HEK293 (cell line): Measurements from ENCODE around the gene MRPL32.

Experiments
- CTCF ChIA-PET: fragments of 350-600 bp; formaldehyde crosslinking; extraction: SDS; loops from one replicate; lab custom pipeline; 2021; ENCODE audit warnings: antibody characterized with exemption; lab: Yijun Ruan, JAX
- POLR2A ChIA-PET: fragments of 300-600 bp; formaldehyde crosslinking; extraction: SDS; loops from one replicate; lab custom pipeline; 2020; ENCODE audit warnings: antibody characterized with exemption, inconsistent platforms; lab: Yijun Ruan, JAX
- H3K27ac ChIP-seq: fragments of 200-500 bp; sonication (Bioruptor generic); 2 replicates; pipeline ENCODE4 v1.5.1; 2014; ENCODE audit warnings: low read depth, low read length, control low read depth, inconsistent platforms; ENCODE audit errors: extremely low read depth
- H3K36me3 ChIP-seq, 2 experiments: fragments of 200-500 bp in 1 of 2; sonication (Bioruptor generic) in 1 of 2; 1 replicate in 1 of 2; 2 replicates in 1 of 2; pipeline ENCODE4 v1.5.1; 2014 to 2017; ENCODE audit warnings: inconsistent platforms in 2 of 2, low read length in 2 of 2; ENCODE audit not compliant: control insufficient read depth in 2 of 2, insufficient read depth in 1 of 2
- H3K4me1 ChIP-seq: fragments of 200-500 bp; sonication (Bioruptor generic); 2 replicates; pipeline ENCODE4 v1.5.1; 2014; ENCODE audit warnings: mild to moderate bottlenecking, low read length, inconsistent platforms; ENCODE audit not compliant: control insufficient read depth, insufficient read depth
- H3K4me3 ChIP-seq: 2 replicates; pipeline ENCODE4 v1.5.1; 2011; ENCODE audit warnings: low read depth, mild to moderate bottlenecking, control low read depth, low read length, moderate library complexity
- H3K9me3 ChIP-seq: fragments of 200-500 bp; sonication (Bioruptor generic); 2 replicates; pipeline ENCODE4 v1.5.1; 2014; ENCODE audit warnings: low read depth, low read length, inconsistent platforms; ENCODE audit not compliant: control insufficient read depth, insufficient read depth
- CTCF ChIP-seq: fragments of 450-650 bp; formaldehyde crosslinking; IDR thresholded peaks from 2 replicates; pipeline ENCODE4 v1.5.1; 2016; ENCODE audit warnings: missing biosample characterization, missing genetic modification characterization
- FEZF1 ChIP-seq: fragments of 450-650 bp; formaldehyde crosslinking; IDR thresholded peaks from 2 replicates; pipeline ENCODE4 v1.5.1; 2016; ENCODE audit warnings: missing biosample characterization, missing genetic modification characterization
- GLIS1 ChIP-seq: fragments of 450-650 bp; formaldehyde crosslinking; IDR thresholded peaks from 2 replicates; pipeline ENCODE4 v1.5.1; 2016; ENCODE audit warnings: missing biosample characterization, missing genetic modification characterization
- PRDM4 ChIP-seq: fragments of 450-650 bp; formaldehyde crosslinking; IDR thresholded peaks from 2 replicates; pipeline ENCODE4 v1.5.1; 2017; ENCODE audit warnings: missing biosample characterization, missing genetic modification characterization
- ZEB2 ChIP-seq: fragments of 450-650 bp; formaldehyde crosslinking; IDR thresholded peaks from 2 replicates; pipeline ENCODE4 v1.5.1; 2016; ENCODE audit warnings: missing biosample characterization, missing genetic modification characterization
- ZFP3 ChIP-seq: fragments of 450-650 bp; formaldehyde crosslinking; IDR thresholded peaks from 2 replicates; pipeline ENCODE4 v1.5.1; 2016; ENCODE audit warnings: low read depth, missing biosample characterization, missing genetic modification characterization
- ZNF266 ChIP-seq: fragments of 450-650 bp; formaldehyde crosslinking; IDR thresholded peaks from 2 replicates; pipeline ENCODE4 v1.5.1; 2016; ENCODE audit warnings: missing biosample characterization, missing genetic modification characterization, low read depth
- ZNF280C ChIP-seq: fragments of 450-650 bp; formaldehyde crosslinking; IDR thresholded peaks from 2 replicates; pipeline ENCODE4 v1.5.1; 2016; ENCODE audit warnings: missing biosample characterization, missing genetic modification characterization
- ZNF404 ChIP-seq: fragments of 450-650 bp; formaldehyde crosslinking; IDR thresholded peaks from 2 replicates; pipeline ENCODE4 v1.5.1; 2017; ENCODE audit warnings: missing biosample characterization, missing genetic modification characterization
- ZNF423 ChIP-seq: fragments of 450-650 bp; formaldehyde crosslinking; IDR thresholded peaks from 2 replicates; pipeline ENCODE4 v1.5.1; 2016; ENCODE audit warnings: missing biosample characterization, missing genetic modification characterization
- ZNF488 ChIP-seq: fragments of 450-650 bp; formaldehyde crosslinking; IDR thresholded peaks from 2 replicates; pipeline ENCODE4 v1.5.1; 2016; ENCODE audit warnings: missing biosample characterization, missing genetic modification characterization
- ZNF544 ChIP-seq: fragments of 450-650 bp; formaldehyde crosslinking; IDR thresholded peaks from 2 replicates; pipeline ENCODE4 v1.5.0; 2017; ENCODE audit warnings: missing biosample characterization, missing genetic modification characterization
- ZNF549 ChIP-seq: fragments of 450-650 bp; IDR thresholded peaks from 2 replicates; pipeline ENCODE4 v1.5.1; 2018; ENCODE audit warnings: missing biosample characterization, missing genetic modification characterization, mild to moderate bottlenecking, inconsistent platforms, moderate library complexity
- ZNF654 ChIP-seq: fragments of 450-650 bp; formaldehyde crosslinking; IDR thresholded peaks from 2 replicates; pipeline ENCODE4 v1.5.1; 2016; ENCODE audit warnings: low read depth, missing biosample characterization, missing genetic modification characterization
- ZNF660 ChIP-seq: fragments of 450-650 bp; IDR thresholded peaks from 2 replicates; pipeline ENCODE4 v1.5.1; 2018; ENCODE audit warnings: missing biosample characterization, mild to moderate bottlenecking, missing genetic modification characterization
- ZNF777 ChIP-seq: fragments of 450-650 bp; formaldehyde crosslinking; IDR thresholded peaks from 2 replicates; pipeline ENCODE4 v1.5.1; 2017; ENCODE audit warnings: missing biosample characterization, missing genetic modification characterization, borderline replicate concordance
- ZNF792 ChIP-seq: fragments of 450-650 bp; formaldehyde crosslinking; IDR thresholded peaks from 2 replicates; pipeline ENCODE4 v1.5.1; 2016; ENCODE audit warnings: missing biosample characterization, missing genetic modification characterization
- ZNF830 ChIP-seq: fragments of 450-650 bp; IDR thresholded peaks from 2 replicates; pipeline ENCODE4 v1.5.0; 2018; ENCODE audit warnings: missing biosample characterization, missing genetic modification characterization, low read depth, mild to moderate bottlenecking, moderate library complexity
- TF ChIP-seq, protein P1 (sequence below): fragments of 450-650 bp; formaldehyde crosslinking; IDR thresholded peaks from 2 replicates; pipeline ENCODE4 v1.5.1; 2017; ENCODE audit warnings: missing biosample characterization, missing genetic modification characterization

The MRPL32 gene

GRCh38 chr7:42935861-42936260, 3.7 kb downstream of the MRPL32 start:
- POLR2A ChIA-PET = no interaction called here
- no peak overlapping the region for H3K27ac ChIP-seq
- no peaks in the 10 kb centered on the region for H3K4me1 ChIP-seq
- no peaks in the 10 kb centered on the region for H3K9me3 ChIP-seq
- peaks cover 30 to 47% of the 10 kb centered on the region in 2 experiments for H3K36me3 ChIP-seq
- CTCF ChIA-PET = interaction anchor here (0.7 to 1.5 kb wide), 5 partner anchors 19 to 742 kb away, joined by 3 to 7 read pairs (median 6); no protein-coding TSS in a partner anchor
- H3K4me3 ChIP-seq = no peak overlapping the region
- no peak for TF ChIP-seq ZEB2 (tag by site-specific recombination)
- no peak for TF ChIP-seq ZNF423 (tag by site-specific recombination)
- no peak for TF ChIP-seq ZFP3
- no peak for TF ChIP-seq ZNF404 (tag by site-specific recombination)
- TF ChIP-seq, protein P1, sequence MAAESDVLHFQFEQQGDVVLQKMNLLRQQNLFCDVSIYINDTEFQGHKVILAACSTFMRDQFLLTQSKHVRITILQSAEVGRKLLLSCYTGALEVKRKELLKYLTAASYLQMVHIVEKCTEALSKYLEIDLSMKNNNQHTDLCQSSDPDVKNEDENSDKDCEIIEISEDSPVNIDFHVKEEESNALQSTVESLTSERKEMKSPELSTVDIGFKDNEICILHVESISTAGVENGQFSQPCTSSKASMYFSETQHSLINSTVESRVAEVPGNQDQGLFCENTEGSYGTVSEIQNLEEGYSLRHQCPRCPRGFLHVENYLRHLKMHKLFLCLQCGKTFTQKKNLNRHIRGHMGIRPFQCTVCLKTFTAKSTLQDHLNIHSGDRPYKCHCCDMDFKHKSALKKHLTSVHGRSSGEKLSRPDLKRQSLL = no peak
- TF ChIP-seq FEZF1 = no peak
- no peak for TF ChIP-seq ZNF544 (tag by site-specific recombination)
- no peak for TF ChIP-seq ZNF549
- no peak for TF ChIP-seq ZNF654 (tag by site-specific recombination)
- TF ChIP-seq, all 188 proteins: peak for 0

GRCh38 chr7:42939457-42940240, 7.5 kb downstream of the MRPL32 start:
- no peaks in the 10 kb centered on the region for H3K4me1 ChIP-seq
- TF ChIP-seq ZNF792 (tag by site-specific recombination) (no peak), ZNF488 (tag by site-specific recombination) (no peak), ZNF830 (tag by site-specific recombination) (no peak), ZNF280C (tag by site-specific recombination) (no peak), ZNF777 (no peak)
- CTCF ChIA-PET = interaction anchor here (1.1 to 1.6 kb wide), 3 partner anchors 168 to 503 kb away, joined by 3 to 7 read pairs (median 3); no protein-coding TSS in a partner anchor
- POLR2A ChIA-PET = no interaction called here
- peaks cover 30 to 44% of the 10 kb centered on the region in 2 experiments for H3K36me3 ChIP-seq
- no peak overlapping the region for H3K27ac ChIP-seq
- no peak overlapping the region for H3K4me3 ChIP-seq
- no peaks in the 10 kb centered on the region for H3K9me3 ChIP-seq

- no peak overlapping the region for H3K4me3 ChIP-seq
- POLR2A ChIA-PET = interaction anchor here (0.6 to 1.1 kb wide), 2 partner anchors 9 to 48 kb away, joined by 3 to 4 read pairs; partner anchors contain the start of genes MRPL32 and PSMA2
Observed at GRCh38 chr7:42940985-42941847, 9.0 kb downstream of the MRPL32 start.

More at GRCh38 chr7:42940985-42941847, 9.0 kb downstream of the MRPL32 start:
- peaks cover 24 to 29% of the 10 kb centered on the region in 2 experiments for H3K36me3 ChIP-seq
- CTCF ChIA-PET = interaction anchor here (0.5 to 3.1 kb wide), 49 partner anchors 9 to 1000 kb away, joined by 3 to 32 read pairs (median 4); partner anchors contain the start of genes MRPL32, PSMA2 and STK17A
- no peaks in the 10 kb centered on the region for H3K9me3 ChIP-seq
- no peak overlapping the region for H3K27ac ChIP-seq
- no peaks in the 10 kb centered on the region for H3K4me1 ChIP-seq
- TF ChIP-seq ZNF266 (no peak), GLIS1 (tag by site-specific recombination) (peak; percentile 55), ZNF660 (tag by site-specific recombination) (peak; percentile 70; the same call in 1 of the 2 replicates), CTCF (peak; percentile 70), PRDM4 (tag by site-specific recombination) (peak; percentile 12; the same call in 1 of the 2 replicates), ZNF654 (tag by site-specific recombination) (peak; percentile 77)
